ENCODE data around the gene HOXB1.
"Not testable (repeated sequence)": the region's sequence is repeated elsewhere in the genome, so short reads cannot be mapped to it uniquely, and the experiment has no call there.

Gene HOXB1

GRCh38 chr17:48494335-48494734 is 36.5 kb downstream of the HOXB1 start:
- no peak for DNase-seq (ENCODE audit: low read depth)

GRCh38 chr17:48492401-48493298 is 38.2 kb downstream of the HOXB1 start:
- DNase-seq (ENCODE audit: low read depth) = peak; percentile 57

GRCh38 chr17:48491527-48492273 is 39.1 kb downstream of the HOXB1 start:
- DNase-seq (ENCODE audit: low read depth) = no peak

DNA sequence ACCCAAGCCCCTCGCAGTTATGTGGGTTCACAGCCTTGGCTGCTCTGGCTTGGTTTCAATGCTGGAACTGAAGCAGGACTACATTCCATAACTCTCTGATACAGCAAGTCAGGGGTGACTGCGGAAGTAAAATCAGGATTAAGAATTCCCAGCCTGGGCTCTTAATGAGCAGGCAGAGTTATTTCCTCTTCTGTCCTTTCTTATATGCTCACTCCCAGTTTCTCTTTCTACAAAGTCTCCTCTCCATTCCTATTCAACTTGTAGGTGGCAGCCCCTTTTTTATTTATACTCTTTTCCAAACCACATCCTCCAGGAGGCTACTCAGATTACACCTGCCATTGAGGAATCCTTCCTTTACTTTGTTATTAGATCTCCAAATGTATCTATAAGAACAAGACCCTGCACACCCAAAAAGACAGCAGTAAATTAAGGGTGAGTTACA is 40.3 kb downstream of the HOXB1 start:
- no peak for DNase-seq (ENCODE audit: low read depth)

GRCh38 chr17:48489781-48490180 is 41.0 kb downstream of the HOXB1 start:
- DNase-seq (ENCODE audit: low read depth) = no peak

DNA sequence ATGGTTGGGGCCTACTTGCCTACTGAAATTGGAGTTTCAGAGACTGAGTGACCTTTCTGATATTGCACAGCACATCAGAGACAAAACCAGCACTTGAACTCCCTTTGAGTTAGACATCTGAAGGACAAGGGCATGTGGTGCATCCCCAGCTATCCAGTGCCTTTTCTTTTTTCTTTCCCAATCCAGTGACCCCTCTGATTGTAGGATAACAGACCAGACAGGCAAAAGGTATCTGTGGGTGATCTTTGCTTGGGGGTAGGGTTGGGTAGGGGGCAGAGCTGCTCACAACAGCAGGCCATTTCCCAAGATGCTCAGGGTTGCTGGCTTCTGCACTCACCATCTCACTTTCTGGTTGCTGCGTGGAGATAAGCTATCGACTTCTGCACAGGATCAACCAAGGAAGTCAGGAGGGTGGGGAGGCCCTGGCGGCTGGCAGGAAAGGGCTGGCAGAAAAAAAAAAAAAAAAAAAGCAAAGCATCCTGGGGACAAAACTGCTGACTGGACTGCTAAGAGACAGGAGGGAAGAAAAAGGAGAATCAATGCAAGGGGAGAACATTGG is 42.2 kb downstream of the HOXB1 start:
- DNase-seq (ENCODE audit: low read depth) = no peak

DNA sequence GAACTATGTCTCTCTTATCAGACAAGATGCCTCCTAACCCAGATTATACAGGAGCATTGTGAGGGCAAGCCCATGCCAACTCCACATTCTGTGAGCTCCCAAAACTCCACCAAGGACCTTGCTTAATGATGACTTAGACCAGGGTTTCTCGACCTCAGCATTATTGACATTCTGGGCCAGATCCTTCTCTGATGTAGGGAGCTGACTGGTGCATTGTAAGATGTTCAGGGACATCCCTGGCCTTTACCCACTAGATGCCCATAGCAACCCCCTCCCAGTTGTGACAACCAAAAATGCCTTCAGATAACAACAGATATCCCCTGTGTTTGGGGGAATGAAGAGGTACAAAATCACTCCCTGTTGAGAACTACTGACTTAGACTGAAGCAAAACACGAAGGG is 43.6 kb downstream of the HOXB1 start:
- no peak for DNase-seq (ENCODE audit: low read depth)

- no peak for DNase-seq (ENCODE audit: low read depth)
Measured at GRCh38 chr17:48486557-48486956, 44.3 kb downstream of the HOXB1 start.

GRCh38 chr17:48484850-48485249 is 46.0 kb downstream of the HOXB1 start:
- DNase-seq (ENCODE audit: low read depth) = no peak

- no peak for DNase-seq (ENCODE audit: low read depth)
Measured at GRCh38 chr17:48484256-48484655, 46.6 kb downstream of the HOXB1 start.

DNA sequence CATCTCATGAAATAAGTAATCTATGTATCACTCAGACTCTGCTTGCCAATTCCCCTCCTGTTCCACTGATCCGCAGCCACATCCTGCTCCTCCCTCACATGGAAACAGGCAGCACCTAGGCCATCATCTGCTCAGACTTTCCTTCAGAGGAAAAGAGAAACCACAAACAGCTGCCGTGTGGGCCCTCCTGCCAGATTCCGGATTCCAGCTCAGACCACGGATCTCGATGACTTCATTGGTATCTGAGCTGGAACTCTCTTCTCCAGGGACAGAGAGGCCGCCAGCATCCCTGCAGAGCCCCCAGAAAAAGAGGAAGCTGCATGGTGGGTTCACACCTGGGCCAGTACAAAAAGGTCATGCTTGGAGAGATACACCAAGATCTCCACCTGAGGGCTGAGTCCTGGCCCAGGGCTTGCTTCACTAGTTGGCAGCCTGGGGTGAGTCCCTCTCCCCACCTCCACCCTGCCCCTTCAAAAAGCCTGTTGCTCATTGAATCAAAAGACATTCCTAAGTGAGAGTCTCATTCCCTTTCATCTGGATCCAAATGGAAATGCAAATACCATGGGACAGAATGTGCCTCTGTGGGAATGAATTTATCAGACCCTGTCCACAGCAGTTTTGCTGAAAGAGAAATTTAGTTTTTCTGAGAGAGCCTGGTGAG is 47.2 kb downstream of the HOXB1 start:
- DNase-seq (ENCODE audit: low read depth) = no peak

- no peak for DNase-seq (ENCODE audit: low read depth)
Measured at GRCh38 chr17:48483004-48483403, 47.8 kb downstream of the HOXB1 start.

DNA sequence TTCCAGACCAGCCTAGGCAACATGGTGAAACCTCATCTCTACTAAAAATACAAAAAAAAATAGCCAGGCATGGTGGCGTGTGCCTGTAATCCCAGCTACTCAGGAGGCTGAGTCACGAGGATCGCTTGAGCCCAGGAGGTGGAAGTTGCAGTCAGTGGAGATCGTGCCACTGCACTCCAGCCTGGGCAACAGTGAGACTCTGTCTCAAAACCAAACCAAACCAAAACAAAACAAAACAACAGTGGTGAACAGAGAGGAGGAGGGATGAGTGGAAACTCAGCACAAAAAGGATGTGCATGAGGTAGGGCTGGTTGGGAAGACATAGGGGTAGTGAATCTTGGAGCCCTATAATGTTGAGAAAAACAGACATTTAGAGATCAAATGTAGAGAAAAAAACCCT is 48.5 kb downstream of the HOXB1 start:
- not testable (repeated sequence) for DNase-seq (ENCODE audit: low read depth)

DNA sequence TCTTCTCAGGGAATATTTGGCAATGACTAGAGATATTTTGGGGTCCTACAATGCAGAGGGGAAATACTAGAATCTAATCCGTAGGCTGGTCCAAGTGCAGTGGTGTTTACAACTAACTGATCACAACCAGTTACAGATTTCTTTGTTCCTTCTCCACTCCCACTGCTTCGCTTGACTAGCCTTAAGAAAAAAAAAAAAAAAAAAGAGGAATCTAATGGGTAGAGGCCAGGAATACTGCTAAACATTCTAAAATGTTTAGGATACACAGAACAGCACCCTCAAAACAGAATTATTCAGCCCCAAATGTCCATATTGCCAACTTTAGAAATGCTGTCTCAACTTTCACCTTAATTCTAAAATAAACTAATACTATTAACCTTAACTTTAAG is 51.8 kb downstream of the HOXB1 start:
- DNase-seq (ENCODE audit: low read depth) = no peak

Data from T follicular helper cell (primary cell).